Ectodermal cell (in vitro differentiated cells): ENCODE results near the gene PPP1R14C.

Experiments used
- H3K27ac ChIP-seq: 2 replicates; pipeline ENCODE4 v1.7.0; 2013; ENCODE audit warnings: mild to moderate bottlenecking, low read depth, low read length; ENCODE audit not compliant: insufficient read depth, poor library complexity, severe bottlenecking
- H3K27me3 ChIP-seq: 2 replicates; pipeline ENCODE4 v1.7.0; 2013; ENCODE audit warnings: mild to moderate bottlenecking, low read length; ENCODE audit not compliant: insufficient read depth, control insufficient read depth, poor library complexity, severe bottlenecking
- H3K36me3 ChIP-seq: one replicate; pipeline ENCODE4 v1.7.0; 2013; ENCODE audit warnings: low read length; ENCODE audit not compliant: control insufficient read depth, insufficient read depth
- H3K4me1 ChIP-seq: one replicate; pipeline ENCODE4 v1.7.0; 2013; ENCODE audit warnings: low read length; ENCODE audit not compliant: control insufficient read depth, insufficient read depth
- H3K4me3 ChIP-seq: 2 replicates; pipeline ENCODE4 v1.7.0; 2013; ENCODE audit warnings: low read depth, low read length, control low read depth; ENCODE audit not compliant: insufficient read depth
- H3K9me3 ChIP-seq: 2 replicates; pipeline ENCODE4 v1.7.0; 2013; ENCODE audit warnings: mild to moderate bottlenecking, low read length, moderate library complexity; ENCODE audit not compliant: control insufficient read depth
- WGBS, 2 experiments: methylation state at CpG; one replicate each; pipeline ENCODE4 v1.1.7; 2013; ENCODE audit warnings: missing lambda C conversion rate in 2 of 2; 5-methylcytosine and 5-hydroxymethylcytosine counted together

PPP1R14C gene

GRCh38 chr6:150290429-150290828, 147.6 kb downstream of the PPP1R14C start:
- no peaks in the 10 kb centered on the region for H3K4me1 ChIP-seq
- no peaks in the 10 kb centered on the region for H3K27me3 ChIP-seq
- 91 to 92% methylated on average over 10 of the region's 10 CpGs for WGBS, 2 experiments
- H3K4me3 ChIP-seq = no peak overlapping the region
- H3K36me3 ChIP-seq = no peaks in the 10 kb centered on the region
- no peak overlapping the region for H3K27ac ChIP-seq
- no peaks in the 10 kb centered on the region for H3K9me3 ChIP-seq

GRCh38 chr6:150291968-150292710, 149.3 kb downstream of the PPP1R14C start:
- H3K4me1 ChIP-seq = no peaks in the 10 kb centered on the region
- H3K9me3 ChIP-seq = no peaks in the 10 kb centered on the region
- WGBS, 2 experiments = 90 to 94% methylated on average over 10 of the region's 10 CpGs
- no peak overlapping the region for H3K4me3 ChIP-seq
- no peak overlapping the region for H3K27ac ChIP-seq
- H3K36me3 ChIP-seq = no peaks in the 10 kb centered on the region
- no peaks in the 10 kb centered on the region for H3K27me3 ChIP-seq

GRCh38 chr6:150293019-150293418, 150.2 kb downstream of the PPP1R14C start:
- Histone ChIP-seq H3K4me1 (no peaks in the 10 kb centered on the region), H3K9me3 (no peaks in the 10 kb centered on the region), H3K36me3 (no peaks in the 10 kb centered on the region), H3K27me3 (no peaks in the 10 kb centered on the region), H3K4me3 (no peak overlapping the region), H3K27ac (no peak overlapping the region)
- whole genome bisulfite sequencing, 2 experiments = 93 to 100% methylated on average over 1 of the region's 1 CpG

GRCh38 chr6:150293423-150294173, 150.8 kb downstream of the PPP1R14C start:
- Histone ChIP-seq H3K27ac (no peak overlapping the region), H3K27me3 (no peaks in the 10 kb centered on the region), H3K4me3 (no peak overlapping the region), H3K9me3 (no peaks in the 10 kb centered on the region), H3K4me1 (no peaks in the 10 kb centered on the region), H3K36me3 (no peaks in the 10 kb centered on the region)
- WGBS, 2 experiments = 88 to 98% methylated on average over 2 of the region's 2 CpGs

- Histone ChIP-seq H3K4me3 (no peak overlapping the region), H3K27ac (no peak overlapping the region), H3K27me3 (no peaks in the 10 kb centered on the region), H3K36me3 (no peaks in the 10 kb centered on the region), H3K9me3 (no peaks in the 10 kb centered on the region), H3K4me1 (no peaks in the 10 kb centered on the region)
- 86 to 88% methylated on average over 2 of the region's 2 CpGs for WGBS, 2 experiments
Observed at GRCh38 chr6:150296890-150297289, 154.0 kb downstream of the PPP1R14C start.

GRCh38 chr6:150297327-150298029, 154.6 kb downstream of the PPP1R14C start:
- Histone ChIP-seq H3K4me1 (peaks cover 4% of the 10 kb centered on the region), H3K36me3 (no peaks in the 10 kb centered on the region), H3K4me3 (no peak overlapping the region), H3K27ac (no peak overlapping the region), H3K27me3 (no peaks in the 10 kb centered on the region), H3K9me3 (no peaks in the 10 kb centered on the region)
- 92 to 93% methylated on average over 3 of the region's 3 CpGs for WGBS, 2 experiments

- 95 to 96% methylated on average over 2 of the region's 2 CpGs for WGBS, 2 experiments
- H3K27ac ChIP-seq = no peak overlapping the region
- no peak overlapping the region for H3K4me3 ChIP-seq
Observed at GRCh38 chr6:150298030-150298380, 155.2 kb downstream of the PPP1R14C start.

GRCh38 chr6:150298676-150299075, 155.8 kb downstream of the PPP1R14C start:
- no peaks in the 10 kb centered on the region for H3K9me3 ChIP-seq
- H3K4me1 ChIP-seq = peaks cover 9% of the 10 kb centered on the region
- H3K27ac ChIP-seq = no peak overlapping the region
- H3K27me3 ChIP-seq = no peaks in the 10 kb centered on the region
- no peak overlapping the region for H3K4me3 ChIP-seq
- H3K36me3 ChIP-seq = no peaks in the 10 kb centered on the region
- 87 to 88% methylated on average over 1 of the region's 1 CpG for WGBS, 2 experiments

More at GRCh38 chr6:150298030-150298380, 155.2 kb downstream of the PPP1R14C start:
- H3K4me1 ChIP-seq = peaks cover 8% of the 10 kb centered on the region
- no peaks in the 10 kb centered on the region for H3K9me3 ChIP-seq
- no peaks in the 10 kb centered on the region for H3K36me3 ChIP-seq
- H3K27me3 ChIP-seq = no peaks in the 10 kb centered on the region
